ENCODE measurements around the gene ADGRF5.

GRCh38 chr6:46914279-46914810 is 7.4 kb downstream of the ADGRF5 start:
- TF ChIP-seq POLR2A (IDR thresholded peaks at IDR 0.05): no peak
- TF ChIP-seq CTCF (IDR thresholded peaks at IDR 0.05): no peak

Measured in adrenal gland (tissue), 5 donors.